Measurements from ENCODE around the gene DPYSL5.
"Not testable (repeated sequence)": the region's sequence is repeated elsewhere in the genome, so short reads cannot be mapped to it uniquely, and the experiment has no call there.

The DPYSL5 gene

GRCh38 chr2:26809211-26809610 is 38.7 kb upstream of the DPYSL5 start:
- no peaks in the 10 kb centered on the region for H3K36me3 ChIP-seq (ENCODE audit: control insufficient read depth, insufficient read depth, low read length)
- H3K4me3 ChIP-seq (replicated peaks; ENCODE audit: low read depth, low read length): no peak overlapping the region
- TF ChIP-seq CTCF (IDR thresholded peaks at IDR 0.05; ENCODE audit: insufficient read depth, low read length, poor library complexity, severe bottlenecking): no peak
- H3K27me3 ChIP-seq (replicated peaks; ENCODE audit: control insufficient read depth, insufficient read depth, low read length): no peaks in the 10 kb centered on the region
- DNase-seq (ENCODE audit: extremely low read depth, insufficient read length): no peak

DNA sequence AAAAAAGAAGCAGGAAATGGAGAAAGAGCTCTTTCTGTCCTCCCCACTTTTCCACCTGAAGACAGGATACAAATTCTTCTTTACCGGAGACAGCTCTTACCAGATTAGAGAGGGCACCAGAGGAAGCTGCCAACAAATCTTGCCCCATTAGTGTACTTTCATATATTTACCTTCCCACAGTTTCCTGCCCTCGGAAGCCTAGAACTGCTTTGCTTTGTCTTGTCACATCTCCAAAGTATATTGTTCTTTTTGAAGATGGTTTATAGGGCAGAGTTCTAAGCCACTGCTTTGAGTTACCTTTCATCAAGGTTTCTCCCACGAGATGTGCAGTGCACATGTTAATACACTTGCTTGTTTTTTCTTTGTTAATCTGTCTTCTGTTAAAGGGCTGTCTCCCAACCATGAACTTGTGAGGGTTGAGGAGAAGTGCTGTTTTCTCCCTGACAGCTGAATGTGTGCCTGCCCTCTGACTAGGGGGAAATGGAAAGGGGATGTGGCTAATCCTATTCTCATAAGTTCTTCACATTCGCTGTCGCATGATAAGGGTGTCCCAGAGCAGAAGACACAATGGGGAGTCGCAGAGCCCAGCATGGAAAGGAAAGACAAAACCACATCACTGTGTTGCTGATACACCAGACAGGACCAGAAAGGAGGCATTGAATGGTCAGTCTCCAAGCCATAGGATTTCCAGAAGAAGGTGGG is 37.9 kb upstream of the DPYSL5 start:
- no peak overlapping the region for H3K4me3 ChIP-seq (replicated peaks; ENCODE audit: low read depth, low read length)
- H3K27me3 ChIP-seq (replicated peaks; ENCODE audit: control insufficient read depth, insufficient read depth, low read length): no peaks in the 10 kb centered on the region
- TF ChIP-seq CTCF (IDR thresholded peaks at IDR 0.05; ENCODE audit: insufficient read depth, low read length, poor library complexity, severe bottlenecking): no peak
- no peaks in the 10 kb centered on the region for H3K36me3 ChIP-seq (ENCODE audit: control insufficient read depth, insufficient read depth, low read length)
- no peak for DNase-seq (ENCODE audit: extremely low read depth, insufficient read length)

- Histone ChIP-seq H3K27me3 (replicated peaks; ENCODE audit: control insufficient read depth, insufficient read depth, low read length) (no peaks in the 10 kb centered on the region), H3K36me3 (ENCODE audit: control insufficient read depth, insufficient read depth, low read length) (no peaks in the 10 kb centered on the region), H3K4me3 (replicated peaks; ENCODE audit: low read depth, low read length) (no peak overlapping the region)
- no peak for TF ChIP-seq CTCF (IDR thresholded peaks at IDR 0.05; ENCODE audit: insufficient read depth, low read length, poor library complexity, severe bottlenecking)
- no peak for DNase-seq (ENCODE audit: extremely low read depth, insufficient read length)
Measured at GRCh38 chr2:26811261-26811660, 36.7 kb upstream of the DPYSL5 start.

DNA sequence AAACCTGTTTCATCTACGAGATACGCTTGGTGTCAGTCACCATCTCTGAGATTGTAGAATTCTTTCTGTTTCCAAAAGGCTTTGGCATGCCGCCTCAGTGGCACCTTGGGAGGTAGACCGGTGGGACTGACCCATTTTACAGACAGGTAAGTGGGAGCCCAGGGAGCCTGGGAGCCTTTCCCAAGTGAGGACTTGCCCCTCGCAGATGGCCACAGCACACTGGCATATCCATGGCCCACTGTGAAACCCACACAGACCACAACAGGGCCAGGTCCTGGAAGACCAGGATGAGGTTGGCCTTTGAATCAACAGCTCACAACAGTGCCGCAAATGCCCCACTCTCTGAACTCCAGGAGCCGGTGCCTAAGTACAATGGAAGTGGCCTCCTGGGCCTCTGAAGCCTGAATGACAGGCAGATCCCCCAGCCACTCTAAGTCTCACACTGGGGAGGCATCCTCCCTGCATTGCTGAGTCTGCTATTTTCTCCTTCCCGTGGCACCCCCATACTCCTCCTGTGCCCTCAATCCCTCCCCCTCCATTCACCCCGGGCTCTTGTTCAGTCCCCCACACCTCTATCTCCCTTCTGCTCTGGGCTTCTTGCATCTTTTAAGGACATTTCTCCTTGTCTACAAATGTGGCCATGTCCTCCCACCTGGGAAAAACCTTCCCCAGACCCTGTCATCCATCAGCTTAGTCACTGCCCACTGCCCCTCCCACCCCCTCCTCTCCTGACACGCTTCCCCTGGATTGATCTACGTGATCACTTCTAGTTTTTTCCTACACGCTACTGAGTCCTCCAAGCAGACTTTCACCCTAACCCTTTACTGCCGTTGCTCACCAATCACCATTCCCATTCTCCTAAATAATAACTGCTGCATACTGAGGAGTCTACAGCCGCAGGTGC is 35.9 kb upstream of the DPYSL5 start:
- no peak for TF ChIP-seq CTCF (IDR thresholded peaks at IDR 0.05; ENCODE audit: insufficient read depth, low read length, poor library complexity, severe bottlenecking)
- Histone ChIP-seq H3K4me3 (replicated peaks; ENCODE audit: low read depth, low read length) (no peak overlapping the region), H3K36me3 (ENCODE audit: control insufficient read depth, insufficient read depth, low read length) (no peaks in the 10 kb centered on the region)

GRCh38 chr2:26812731-26813130 is 35.2 kb upstream of the DPYSL5 start:
- Histone ChIP-seq H3K27me3 (replicated peaks; ENCODE audit: control insufficient read depth, insufficient read depth, low read length) (no peaks in the 10 kb centered on the region), H3K36me3 (ENCODE audit: control insufficient read depth, insufficient read depth, low read length) (no peaks in the 10 kb centered on the region), H3K4me3 (replicated peaks; ENCODE audit: low read depth, low read length) (no peak overlapping the region)
- no peak for TF ChIP-seq CTCF (IDR thresholded peaks at IDR 0.05; ENCODE audit: insufficient read depth, low read length, poor library complexity, severe bottlenecking)
- no peak for DNase-seq (ENCODE audit: extremely low read depth, insufficient read length)

More for the DNA sequence above, 35.9 kb upstream of the DPYSL5 start:
- no peaks in the 10 kb centered on the region for H3K27me3 ChIP-seq (replicated peaks; ENCODE audit: control insufficient read depth, insufficient read depth, low read length)
- DNase-seq (ENCODE audit: extremely low read depth, insufficient read length): no peak

DNA sequence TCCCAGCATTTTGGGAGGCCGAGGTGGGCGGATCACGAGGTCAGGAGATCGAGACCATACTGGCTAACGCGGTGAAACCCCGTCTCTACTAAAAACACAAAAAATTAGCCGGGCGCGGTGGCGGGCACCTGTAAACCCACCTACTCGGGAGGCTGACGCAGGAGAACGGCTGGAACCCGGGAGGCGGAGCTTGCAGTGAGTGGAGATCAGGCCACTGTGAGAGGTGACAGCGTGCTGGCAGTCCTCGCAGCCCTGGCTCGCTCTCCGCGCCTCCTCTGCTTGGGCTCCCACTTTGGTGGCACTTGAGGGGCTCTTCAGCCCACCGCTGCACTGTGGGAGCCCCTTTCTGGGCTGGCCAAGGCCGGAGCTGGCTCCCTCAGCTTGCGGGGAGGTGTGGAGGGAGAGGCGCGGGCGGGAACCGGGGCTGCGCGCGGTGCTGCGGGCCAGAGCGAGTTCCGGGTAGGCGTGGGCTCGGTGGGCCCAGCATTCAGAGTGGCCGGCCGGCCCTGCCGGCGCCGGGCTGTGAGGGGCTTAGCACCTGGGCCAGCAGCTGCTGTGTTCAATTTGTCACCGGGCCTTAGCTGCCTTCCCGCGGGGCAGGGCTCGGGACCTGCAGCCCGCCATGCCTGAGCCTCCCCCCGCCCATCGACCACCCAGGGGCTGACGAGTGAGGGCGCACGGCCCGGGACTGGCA is 33.7 kb upstream of the DPYSL5 start:
- H3K27me3 ChIP-seq (replicated peaks; ENCODE audit: control insufficient read depth, insufficient read depth, low read length); H3K36me3 ChIP-seq (ENCODE audit: control insufficient read depth, insufficient read depth, low read length); DNase-seq (ENCODE audit: extremely low read depth, insufficient read length); H3K4me3 ChIP-seq (replicated peaks; ENCODE audit: low read depth, low read length): not testable (repeated sequence)
